ENCODE data around the gene ENAH.

The ENAH gene

GRCh38 chr1:225626698-225627097 is 26.2 kb downstream of the ENAH start:
- TF ChIP-seq SIN3A (IDR thresholded peaks at IDR 0.05; ENCODE audit: borderline replicate concordance, insufficient read depth, low read length) (no peak), FOXP2 (optimal IDR thresholded peaks at IDR 0.05; ENCODE audit: borderline replicate concordance, extremely low read depth, extremely low read length, insufficient read depth) (no peak), TAF1 (IDR thresholded peaks at IDR 0.05; ENCODE audit: borderline replicate concordance, insufficient read depth, low read length) (no peak), POLR2AphosphoS5 (IDR thresholded peaks at IDR 0.05; ENCODE audit: low read depth, low read length) (no peak), REST (IDR thresholded peaks at IDR 0.05; ENCODE audit: insufficient read depth in 1 of 2, low read depth in 2 of 2, low read length in 2 of 2) (no peak)

GRCh38 chr1:225617956-225618355 is 35.0 kb downstream of the ENAH start:
- no peak for TF ChIP-seq FOXP2 (optimal IDR thresholded peaks at IDR 0.05; ENCODE audit: borderline replicate concordance, extremely low read depth, extremely low read length, insufficient read depth)
- TF ChIP-seq SIN3A (IDR thresholded peaks at IDR 0.05; ENCODE audit: borderline replicate concordance, insufficient read depth, low read length) = no peak
- no peak for TF ChIP-seq POLR2AphosphoS5 (IDR thresholded peaks at IDR 0.05; ENCODE audit: low read depth, low read length)
- TF ChIP-seq REST (IDR thresholded peaks at IDR 0.05; ENCODE audit: insufficient read depth in 1 of 2, low read depth in 2 of 2, low read length in 2 of 2) = no peak
- TF ChIP-seq TAF1 (IDR thresholded peaks at IDR 0.05; ENCODE audit: borderline replicate concordance, insufficient read depth, low read length) = no peak

GRCh38 chr1:225617479-225617878 is 35.4 kb downstream of the ENAH start:
- no peak for TF ChIP-seq FOXP2 (optimal IDR thresholded peaks at IDR 0.05; ENCODE audit: borderline replicate concordance, extremely low read depth, extremely low read length, insufficient read depth)
- no peak for TF ChIP-seq POLR2AphosphoS5 (IDR thresholded peaks at IDR 0.05; ENCODE audit: low read depth, low read length)
- no peak for TF ChIP-seq REST (IDR thresholded peaks at IDR 0.05; ENCODE audit: insufficient read depth in 1 of 2, low read depth in 2 of 2, low read length in 2 of 2)
- TF ChIP-seq SIN3A (IDR thresholded peaks at IDR 0.05; ENCODE audit: borderline replicate concordance, insufficient read depth, low read length) = no peak
- TF ChIP-seq TAF1 (IDR thresholded peaks at IDR 0.05; ENCODE audit: borderline replicate concordance, insufficient read depth, low read length) = no peak

GRCh38 chr1:225613006-225613405 is 39.9 kb downstream of the ENAH start:
- no peak for TF ChIP-seq POLR2AphosphoS5 (IDR thresholded peaks at IDR 0.05; ENCODE audit: low read depth, low read length)
- no peak for TF ChIP-seq SIN3A (IDR thresholded peaks at IDR 0.05; ENCODE audit: borderline replicate concordance, insufficient read depth, low read length)
- TF ChIP-seq REST (IDR thresholded peaks at IDR 0.05; ENCODE audit: insufficient read depth in 1 of 2, low read depth in 2 of 2, low read length in 2 of 2) = no peak
- TF ChIP-seq FOXP2 (optimal IDR thresholded peaks at IDR 0.05; ENCODE audit: borderline replicate concordance, extremely low read depth, extremely low read length, insufficient read depth) = no peak
- TF ChIP-seq TAF1 (IDR thresholded peaks at IDR 0.05; ENCODE audit: borderline replicate concordance, insufficient read depth, low read length) = no peak

- TF ChIP-seq FOXP2 (optimal IDR thresholded peaks at IDR 0.05; ENCODE audit: borderline replicate concordance, extremely low read depth, extremely low read length, insufficient read depth) = no peak
- no peak for TF ChIP-seq TAF1 (IDR thresholded peaks at IDR 0.05; ENCODE audit: borderline replicate concordance, insufficient read depth, low read length)
- no peak for TF ChIP-seq REST (IDR thresholded peaks at IDR 0.05; ENCODE audit: insufficient read depth in 1 of 2, low read depth in 2 of 2, low read length in 2 of 2)
- no peak for TF ChIP-seq SIN3A (IDR thresholded peaks at IDR 0.05; ENCODE audit: borderline replicate concordance, insufficient read depth, low read length)
- no peak for TF ChIP-seq POLR2AphosphoS5 (IDR thresholded peaks at IDR 0.05; ENCODE audit: low read depth, low read length)
These were observed 40.6 kb downstream of the ENAH start for GRCh38 chr1:225612287-225612686.
